HFFc6 (cell line): Measurements from ENCODE around the gene SRA1. TPM values are rescaled to one million over a fixed set of nuclear protein-coding genes. Genes with fewer than 3 reads are reported as not detected.
A peak's percentile ranks its signal among the peaks of the same experiment; 100 is the strongest.

Source experiments
- DNase-seq: peaks from one replicate; pipeline ENCODE4 v3.0.0-alpha.2; 2018
- H3K27ac Mint-ChIP-seq: 2 replicates; pipeline ENCODE4 v1.8.0; 2020; ENCODE audit warnings: mild to moderate bottlenecking, mixed read lengths
- H3K27me3 Mint-ChIP-seq: 2 replicates; pipeline ENCODE4 v1.8.0; 2021; ENCODE audit warnings: mild to moderate bottlenecking, moderate library complexity, mixed read lengths; ENCODE audit not compliant: insufficient read depth
- H3K36me3 Mint-ChIP-seq: 2 replicates; pipeline ENCODE4 v1.8.0; 2021; ENCODE audit warnings: low read depth, mixed read lengths
- H3K4me1 Mint-ChIP-seq: 2 replicates; pipeline ENCODE4 v1.8.0; 2020; ENCODE audit warnings: low read depth, mixed read lengths
- H3K4me3 Mint-ChIP-seq: 2 replicates; pipeline ENCODE4 v1.8.0; 2020; ENCODE audit warnings: mild to moderate bottlenecking, moderate library complexity, mixed read lengths
- H3K9me3 Mint-ChIP-seq: 2 replicates; pipeline ENCODE4 v1.8.0; 2020; ENCODE audit warnings: mild to moderate bottlenecking, mixed read lengths
- total RNA-seq, 6 experiments: library from RNA; stranded (reverse); fragmentation: NEBNext Ultra II Directional; extraction: Animal tissue kit (Norgen Biotek cat#: 25700); gene quantifications; 2 replicates in 1 of 6; 3 replicates in 5 of 6; pipeline ENCODE4 v1.2.3, GENCODE V29; 2021
- TF ChIP-seq, protein P1 (sequence below): fragments of 200-600 bp; sonication (generic); IDR thresholded peaks from 2 replicates; pipeline ENCODE4 v1.5.0; 2021; ENCODE audit warnings: antibody characterized with exemption, mild to moderate bottlenecking

SRA1 gene
- total RNA-seq, 6 experiments from 2014 or later: 50.0 to 62.3 (median 59.4) TPM

- H3K27ac Mint-ChIP-seq: peak overlapping the region; percentile 80
- TF ChIP-seq, protein P1, sequence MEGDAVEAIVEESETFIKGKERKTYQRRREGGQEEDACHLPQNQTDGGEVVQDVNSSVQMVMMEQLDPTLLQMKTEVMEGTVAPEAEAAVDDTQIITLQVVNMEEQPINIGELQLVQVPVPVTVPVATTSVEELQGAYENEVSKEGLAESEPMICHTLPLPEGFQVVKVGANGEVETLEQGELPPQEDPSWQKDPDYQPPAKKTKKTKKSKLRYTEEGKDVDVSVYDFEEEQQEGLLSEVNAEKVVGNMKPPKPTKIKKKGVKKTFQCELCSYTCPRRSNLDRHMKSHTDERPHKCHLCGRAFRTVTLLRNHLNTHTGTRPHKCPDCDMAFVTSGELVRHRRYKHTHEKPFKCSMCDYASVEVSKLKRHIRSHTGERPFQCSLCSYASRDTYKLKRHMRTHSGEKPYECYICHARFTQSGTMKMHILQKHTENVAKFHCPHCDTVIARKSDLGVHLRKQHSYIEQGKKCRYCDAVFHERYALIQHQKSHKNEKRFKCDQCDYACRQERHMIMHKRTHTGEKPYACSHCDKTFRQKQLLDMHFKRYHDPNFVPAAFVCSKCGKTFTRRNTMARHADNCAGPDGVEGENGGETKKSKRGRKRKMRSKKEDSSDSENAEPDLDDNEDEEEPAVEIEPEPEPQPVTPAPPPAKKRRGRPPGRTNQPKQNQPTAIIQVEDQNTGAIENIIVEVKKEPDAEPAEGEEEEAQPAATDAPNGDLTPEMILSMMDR: no peak
- H3K4me3 Mint-ChIP-seq: peak overlapping the region; percentile 10; the same call in 1 of the 2 replicates
- H3K4me1 Mint-ChIP-seq: peaks cover 61% of the 10 kb centered on the region
- H3K27me3 Mint-ChIP-seq: peaks cover 16% of the 10 kb centered on the region
- no peak for DNase-seq
- H3K9me3 Mint-ChIP-seq: no peaks in the 10 kb centered on the region
- H3K36me3 Mint-ChIP-seq: peaks cover 44% of the 10 kb centered on the region
Observed at GRCh38 chr5:140549237-140550144, 7.8 kb downstream of the SRA1 start.

GRCh38 chr5:140548791-140549190 lies 8.5 kb downstream of the SRA1 start:
- DNase-seq: no peak
- Mint-ChIP-seq H3K4me3 (no peak overlapping the region), H3K27ac (peak overlapping the region; percentile 80), H3K4me1 (peaks cover 54% of the 10 kb centered on the region), H3K36me3 (peaks cover 46% of the 10 kb centered on the region), H3K27me3 (peaks cover 14% of the 10 kb centered on the region), H3K9me3 (no peaks in the 10 kb centered on the region)
- TF ChIP-seq, protein P1: no peak

DNA sequence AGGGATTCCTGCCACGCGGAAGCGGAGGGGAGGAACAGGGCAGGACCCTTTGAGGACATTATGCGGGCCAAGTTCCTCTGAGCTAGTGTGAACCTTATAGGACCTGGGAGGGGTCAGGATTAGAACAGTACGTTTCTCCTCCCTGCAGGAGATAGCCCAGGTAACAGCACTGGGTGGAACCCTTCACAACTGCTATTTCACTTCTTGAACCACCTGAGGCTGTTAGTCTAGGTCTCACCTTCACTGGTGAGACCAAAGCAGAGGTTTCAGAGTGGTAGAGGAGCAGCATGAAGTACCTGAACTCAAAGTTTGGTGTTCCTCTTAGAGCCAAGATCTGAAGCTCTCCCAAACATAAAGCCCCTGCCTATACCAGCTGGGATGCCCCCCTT lies 9.0 kb downstream of the SRA1 start:
- Mint-ChIP-seq H3K27ac (peak overlapping the region; percentile 80), H3K4me1 (peaks cover 49% of the 10 kb centered on the region), H3K36me3 (peaks cover 42% of the 10 kb centered on the region), H3K9me3 (no peaks in the 10 kb centered on the region), H3K4me3 (peak overlapping the region; percentile 68), H3K27me3 (peaks cover 14% of the 10 kb centered on the region)
- no peak for DNase-seq
- TF ChIP-seq, protein P1: no peak

- no peaks in the 10 kb centered on the region for H3K9me3 Mint-ChIP-seq
- H3K27ac Mint-ChIP-seq: peak within 1 kb of the TSS; percentile 80
- peaks cover 43% of the 10 kb centered on the region for H3K4me1 Mint-ChIP-seq
- peak; percentile 96 for DNase-seq
- H3K4me3 Mint-ChIP-seq: peak within 1 kb of the TSS; percentile 68
- TF ChIP-seq, protein P1: peak; percentile 75
- H3K36me3 Mint-ChIP-seq: peaks cover 36% of the 10 kb centered on the region
- H3K27me3 Mint-ChIP-seq: peaks cover 14% of the 10 kb centered on the region
Observed at GRCh38 chr5:140547508-140548299, 9.6 kb downstream of the SRA1 start, which contains the start of gene EIF4EBP3. TSS of gene EIF4EBP3 (plus strand) at chr5:140547662. CDS start at chr5:140547738, 76 bp downstream.

- Mint-ChIP-seq H3K27me3 (peaks cover 14% of the 10 kb centered on the region), H3K4me1 (peaks cover 42% of the 10 kb centered on the region), H3K9me3 (no peaks in the 10 kb centered on the region), H3K27ac (peak overlapping the region; percentile 80), H3K4me3 (peak overlapping the region; percentile 68), H3K36me3 (peaks cover 36% of the 10 kb centered on the region)
- TF ChIP-seq, protein P1: no peak
- DNase-seq: no peak
Observed at GRCh38 chr5:140546851-140547507, 10.3 kb downstream of the SRA1 start.
